Stimulated activated naive CD8-positive, alpha-beta T cell treated with anti-CD3 and anti-CD28 coated beads, Interleukin-15, Interleukin-2, amounts not matched to agents 100 U/mL and 50 U/mL, for 24 hours (primary cell): Measurements from ENCODE around the gene TRAF7.
A peak's percentile ranks its signal among the peaks of the same experiment; 100 is the strongest.

Experiments used
- ATAC-seq: fragments of 150-1000 bp; cut with Tn5 transposase; one replicate; pipeline ENCODE4 v1.10.0; 2021
- DNase-seq: peaks from one replicate; pipeline ENCODE4 v3.0.0; 2021

The TRAF7 gene

DNA sequence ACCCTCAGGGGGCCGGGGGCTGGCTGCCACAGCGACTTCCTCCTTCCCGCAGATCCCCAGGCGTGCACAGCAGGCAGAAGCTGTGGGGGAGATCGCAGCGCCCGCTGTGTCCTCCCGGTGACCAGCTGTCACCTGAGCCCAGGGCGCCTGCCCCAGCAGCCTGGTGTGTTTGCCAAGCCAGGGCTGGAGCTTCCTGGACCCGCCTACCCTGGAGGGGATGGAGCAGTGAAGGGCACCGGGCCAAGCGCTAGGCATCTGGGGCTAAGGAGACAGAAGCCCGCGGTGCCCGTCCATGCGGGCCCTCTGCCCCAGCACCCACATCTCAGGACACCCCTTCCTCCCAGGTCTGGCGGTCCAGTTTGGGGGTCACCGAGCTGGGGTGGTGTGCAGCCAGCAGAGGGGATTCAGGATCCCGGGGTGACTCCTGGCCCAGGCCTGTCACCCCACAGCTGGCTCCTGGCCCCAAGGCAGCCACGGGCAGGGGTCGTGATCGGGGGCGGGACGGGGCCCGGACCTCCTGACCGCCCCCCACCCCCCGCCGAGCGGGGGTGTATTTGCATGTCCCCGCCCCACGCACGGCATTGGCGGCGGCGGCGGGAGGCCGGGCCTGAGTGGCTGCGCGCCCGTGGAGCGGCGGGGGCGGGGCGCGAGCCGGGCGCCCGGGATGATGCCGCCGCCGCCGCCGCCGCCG, 7.5 kb upstream of the TRAF7 start, which contains the start of gene RAB26:
RAB26 (plus strand) TSS at position 645 of the 691 bp plus-strand sequence. CDS start 159 bp downstream, outside the sequence.
- peak; percentile 65 for DNase-seq
- ATAC-seq, result peak; percentile 10

DNA sequence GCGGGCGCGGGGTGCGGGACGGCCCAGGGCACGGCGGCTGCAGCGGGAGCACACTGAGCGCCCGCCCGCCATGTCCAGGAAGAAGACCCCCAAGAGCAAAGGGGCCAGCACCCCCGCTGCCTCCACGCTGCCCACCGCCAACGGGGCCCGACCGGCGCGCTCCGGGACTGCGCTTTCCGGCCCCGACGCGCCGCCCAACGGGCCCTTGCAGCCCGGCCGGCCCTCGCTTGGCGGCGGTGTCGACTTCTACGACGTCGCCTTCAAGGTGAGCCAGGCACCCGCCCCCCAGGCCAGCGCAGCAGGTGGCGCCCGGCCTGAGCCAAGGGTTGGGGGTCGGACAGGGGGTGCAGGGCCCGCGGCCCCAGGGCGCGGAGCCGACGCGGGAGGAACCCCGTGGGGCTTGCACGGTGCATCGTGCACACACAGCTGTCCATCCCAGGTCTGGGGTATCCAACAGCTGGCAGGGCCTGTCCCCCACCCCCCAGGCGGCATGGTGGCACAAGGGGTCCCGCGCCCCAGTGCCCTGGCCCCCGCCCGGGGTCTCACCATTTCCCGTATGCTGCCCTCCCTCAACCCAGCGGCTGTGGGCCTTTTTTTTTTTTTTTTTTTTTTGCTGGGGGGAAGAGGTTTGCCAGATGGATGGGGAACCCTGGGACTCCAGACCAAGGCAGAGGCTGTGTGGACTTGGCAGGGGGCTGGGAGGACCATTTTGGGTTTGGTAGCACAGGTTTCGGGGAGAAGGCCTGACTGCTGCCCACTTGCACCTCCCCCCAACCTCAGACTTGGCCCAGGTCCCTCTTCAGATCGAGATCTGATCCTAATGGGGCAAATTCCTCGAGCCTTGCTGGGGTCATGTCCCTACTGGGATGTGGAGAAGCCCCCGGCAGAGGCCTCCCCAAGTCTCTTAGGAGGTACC, 6.6 kb upstream of the TRAF7 start:
- peak; percentile 61 for DNase-seq
- ATAC-seq, result peak; percentile 8

DNA sequence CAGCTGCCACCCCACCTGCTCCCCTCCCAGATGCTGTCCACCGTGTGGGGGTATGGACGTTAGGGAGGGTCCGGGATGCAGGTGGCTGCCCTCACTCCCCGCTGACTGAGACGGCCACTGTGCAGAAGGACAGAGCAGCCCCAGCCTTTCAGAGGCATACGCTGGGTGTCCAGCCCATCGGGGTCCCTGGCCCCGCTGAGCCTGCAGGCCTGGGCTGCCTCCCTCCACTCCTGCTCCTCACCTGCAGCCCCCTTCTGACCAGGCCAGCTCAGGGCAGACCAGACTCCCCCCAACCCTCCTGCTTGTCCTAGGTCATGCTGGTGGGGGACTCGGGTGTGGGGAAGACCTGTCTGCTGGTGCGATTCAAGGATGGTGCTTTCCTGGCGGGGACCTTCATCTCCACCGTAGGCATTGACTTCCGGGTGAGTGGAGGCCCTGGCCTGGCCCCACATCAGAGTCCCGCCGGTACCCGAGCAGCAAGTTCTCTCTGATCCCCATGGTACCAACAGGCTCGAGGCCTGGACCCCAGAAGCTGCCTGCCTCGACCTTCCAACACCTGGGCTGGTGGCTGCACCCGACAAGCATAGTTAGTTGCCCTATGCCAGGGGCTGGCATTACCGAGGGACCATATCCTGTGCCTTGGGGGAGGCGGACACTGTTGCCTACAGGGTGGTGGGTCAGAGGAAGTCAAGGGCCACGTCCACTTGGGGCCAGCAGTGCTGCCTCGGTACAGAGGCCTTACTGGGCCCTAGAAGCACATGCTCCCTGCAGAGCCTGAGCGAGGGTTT, 5.8 kb upstream of the TRAF7 start:
- ATAC-seq (peak; percentile 2), DNase-seq (peak; percentile 53)

DNA sequence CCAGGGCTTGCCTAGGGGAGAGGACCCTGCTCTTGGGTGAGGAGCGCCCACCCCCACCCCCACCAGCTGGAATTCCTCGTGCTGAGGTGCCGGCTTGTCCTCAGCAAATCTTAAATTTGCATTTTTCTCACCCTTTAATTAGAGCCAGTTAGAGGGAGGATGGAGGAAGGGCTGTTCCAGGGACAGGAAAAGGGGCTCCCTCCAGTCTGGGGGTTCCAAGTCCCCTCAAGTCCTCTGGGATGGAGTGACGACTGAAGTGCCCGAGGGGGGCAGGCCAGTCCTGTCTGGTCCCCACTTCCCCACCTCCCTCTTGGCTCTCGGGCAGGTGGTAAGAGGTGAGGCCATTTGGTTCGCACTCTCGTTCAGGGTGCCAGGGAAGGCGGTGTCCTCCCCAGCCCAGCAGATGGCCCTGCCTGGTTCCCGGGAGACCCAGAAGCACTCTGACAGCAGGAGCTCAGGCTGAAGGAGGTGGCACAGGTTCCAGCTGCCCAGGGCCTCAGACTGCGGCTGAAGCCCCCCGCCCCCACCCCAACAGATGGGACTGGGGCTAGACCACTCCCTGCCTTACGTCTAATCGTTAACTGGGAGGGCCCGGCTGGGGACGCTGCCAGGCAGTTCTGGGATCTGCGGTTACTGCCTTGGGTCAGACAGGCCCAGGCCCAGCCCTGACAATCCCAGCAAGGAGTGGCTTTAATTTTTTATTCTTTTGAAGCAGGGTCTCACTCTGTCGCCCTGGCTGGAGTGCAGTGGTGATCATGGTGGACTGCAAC, 5.0 kb upstream of the TRAF7 start:
- ATAC-seq (no peak), DNase-seq (peak; percentile 57)

DNA sequence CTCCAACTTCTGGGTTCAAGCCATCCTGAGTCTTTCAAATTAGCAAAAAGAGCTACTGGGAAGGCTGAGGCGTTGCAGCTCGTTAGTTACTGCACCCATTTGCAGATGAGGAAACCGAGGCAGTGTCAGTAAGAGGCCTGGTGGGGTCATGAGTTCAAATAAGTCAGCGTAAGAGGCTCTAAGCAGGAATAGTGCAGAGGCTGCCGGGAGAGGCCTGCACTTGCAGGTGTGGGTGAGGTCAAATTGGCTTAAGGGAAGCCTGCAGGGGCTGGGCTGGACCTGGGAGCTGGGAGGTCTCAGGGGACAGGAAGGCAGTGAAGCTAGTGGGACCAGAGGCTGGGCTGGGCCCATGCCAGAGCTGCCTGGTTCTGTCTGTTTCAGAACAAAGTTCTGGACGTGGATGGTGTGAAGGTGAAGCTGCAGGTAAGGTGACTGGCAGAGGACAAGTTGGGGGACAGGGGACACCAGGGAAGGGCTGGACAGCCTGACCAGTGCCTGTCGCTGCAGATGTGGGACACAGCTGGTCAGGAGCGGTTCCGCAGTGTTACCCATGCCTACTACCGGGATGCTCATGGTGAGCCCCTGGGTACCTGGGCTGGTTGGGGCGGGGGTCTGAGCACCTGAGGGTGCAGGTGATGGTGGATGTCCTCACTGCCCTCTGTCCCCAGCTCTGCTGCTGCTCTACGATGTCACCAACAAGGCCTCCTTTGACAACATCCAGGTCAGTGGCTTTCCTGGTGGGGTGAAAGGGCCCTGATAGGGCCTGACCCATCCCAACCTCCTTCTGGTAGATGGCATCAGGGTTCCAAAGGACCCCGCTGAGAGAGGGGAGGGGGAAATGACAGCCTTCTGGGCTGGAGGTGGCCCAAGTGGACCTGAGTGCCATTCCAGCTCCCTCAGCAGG, 4.1 kb upstream of the TRAF7 start:
- DNase-seq, result peak; percentile 32
- ATAC-seq, result no peak

DNA sequence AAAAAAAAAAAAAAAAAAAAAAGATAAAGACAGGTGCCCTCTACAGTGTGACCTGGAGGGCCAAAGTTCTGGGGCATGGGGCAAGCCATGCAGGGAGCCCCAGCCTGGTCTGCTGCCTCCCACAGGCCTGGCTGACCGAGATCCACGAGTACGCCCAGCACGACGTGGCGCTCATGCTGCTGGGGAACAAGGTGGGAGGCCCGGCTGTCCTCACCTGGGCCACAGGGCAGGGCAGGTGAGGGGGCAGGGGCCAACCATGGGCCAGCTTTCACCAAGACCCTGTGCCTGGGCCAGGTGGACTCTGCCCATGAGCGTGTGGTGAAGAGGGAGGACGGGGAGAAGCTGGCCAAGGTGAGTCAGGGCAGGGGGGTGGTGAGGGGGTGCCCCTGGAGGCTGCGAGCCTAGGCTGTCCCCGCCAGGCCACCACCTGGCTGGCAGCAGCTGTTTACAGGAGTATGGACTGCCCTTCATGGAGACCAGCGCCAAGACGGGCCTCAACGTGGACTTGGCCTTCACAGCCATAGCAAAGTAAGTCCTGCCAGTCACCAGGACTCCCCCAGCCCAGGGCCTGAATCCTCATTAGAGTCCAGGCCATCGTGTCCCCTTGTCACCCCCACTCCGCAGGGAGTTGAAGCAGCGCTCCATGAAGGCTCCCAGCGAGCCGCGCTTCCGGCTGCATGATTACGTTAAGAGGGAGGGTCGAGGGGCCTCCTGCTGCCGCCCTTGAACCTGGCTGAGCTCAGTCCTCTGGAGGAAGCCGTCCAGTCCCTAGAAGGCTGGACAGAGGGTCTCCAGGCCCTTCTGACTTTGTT, 2.7 kb upstream of the TRAF7 start:
- DNase-seq, result peak; percentile 53

DNA sequence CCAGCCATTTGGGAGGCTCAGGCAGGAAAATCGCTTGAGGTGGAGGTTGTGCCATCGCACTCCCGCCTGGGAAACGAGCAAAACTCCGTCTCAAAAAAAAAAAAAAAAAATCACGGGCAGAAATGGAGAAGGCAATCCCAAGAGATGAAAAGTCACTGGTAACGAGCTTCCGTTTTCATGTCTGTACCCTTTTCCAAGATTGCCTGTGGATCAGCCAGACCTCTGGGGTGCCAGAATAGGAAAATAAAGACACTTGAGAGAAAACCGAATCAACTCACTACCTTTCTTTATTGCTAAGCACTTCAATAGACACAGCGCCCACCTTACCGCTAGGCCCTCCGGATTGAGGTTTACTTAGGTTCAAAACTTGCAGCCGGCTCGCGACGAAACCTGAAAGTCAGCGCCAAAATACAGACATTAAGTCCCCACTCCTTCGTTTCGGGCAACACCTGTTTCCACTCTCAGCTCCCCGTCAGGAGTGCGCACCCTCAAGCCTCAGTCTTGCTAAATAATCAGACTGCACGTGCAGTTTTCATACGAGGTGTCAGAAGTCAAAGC, 970 bp upstream of the TRAF7 start:
- DNase-seq (peak; percentile 37), ATAC-seq (no peak)

More for the DNA sequence above, 2.7 kb upstream of the TRAF7 start:
- ATAC-seq, result no peak

DNA sequence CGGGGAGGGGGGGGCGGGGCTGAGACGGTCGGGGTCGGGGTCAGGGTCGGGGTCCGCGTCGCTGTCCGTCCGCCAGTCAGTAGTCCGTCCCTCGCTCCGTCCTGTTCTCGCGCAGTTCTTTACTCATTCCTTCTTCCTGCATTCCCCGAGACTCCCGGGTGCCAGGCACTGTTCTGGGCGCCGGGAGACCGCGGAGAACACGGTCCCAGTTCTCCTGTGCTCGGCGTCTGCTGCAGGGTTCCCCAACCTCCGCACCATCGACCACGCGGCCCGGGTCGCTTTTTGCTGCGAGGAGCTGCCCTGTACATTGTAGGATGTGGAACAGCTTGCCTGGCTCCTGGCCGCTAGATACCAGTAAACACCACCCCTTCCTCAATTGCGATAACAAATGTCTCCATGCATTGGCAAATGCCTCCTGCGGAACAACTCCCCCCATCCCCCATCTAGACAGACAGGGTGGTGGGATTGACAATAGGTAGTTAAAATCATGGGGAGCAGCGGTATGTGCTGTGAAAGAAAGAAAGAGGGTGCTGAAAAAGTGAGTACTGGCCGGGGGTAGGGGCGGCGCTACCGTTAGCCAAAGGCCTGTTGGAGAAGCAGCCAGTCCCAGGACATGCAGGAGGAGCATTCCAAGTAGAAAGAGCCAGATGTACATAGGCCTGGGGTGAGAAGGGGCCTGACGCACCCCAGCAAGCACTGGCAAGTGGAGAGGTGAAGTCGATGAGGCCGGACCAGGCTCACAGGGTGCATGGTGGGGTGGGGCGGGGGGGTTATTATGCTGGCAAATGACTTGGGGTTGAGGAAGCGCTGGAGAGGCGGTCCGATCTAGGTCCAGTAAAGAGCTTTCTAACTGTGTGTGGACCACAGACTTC, 631 bp downstream of the TRAF7 start:
- ATAC-seq, result no peak
- DNase-seq, result peak; percentile 34

DNA sequence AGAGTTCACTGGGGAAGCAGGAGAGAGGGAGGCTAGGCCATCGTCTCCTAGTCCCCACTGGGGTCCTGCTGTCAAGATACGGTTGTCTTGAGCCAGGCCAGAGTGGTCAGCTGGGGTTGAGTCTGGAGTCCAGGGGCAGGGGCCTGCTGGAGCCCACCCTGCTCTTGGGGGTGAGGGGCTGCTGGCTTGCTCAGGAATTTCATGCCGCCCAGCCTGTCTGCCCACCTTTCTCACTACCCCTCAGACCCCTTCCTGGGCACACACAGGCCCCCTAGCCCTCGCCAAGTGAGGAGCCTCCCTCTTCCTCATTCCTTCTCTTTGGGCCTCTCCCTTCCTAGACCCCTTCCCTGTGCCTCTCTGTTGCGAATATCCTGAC, 1.3 kb downstream of the TRAF7 start:
- DNase-seq (no peak), ATAC-seq (no peak)

DNA sequence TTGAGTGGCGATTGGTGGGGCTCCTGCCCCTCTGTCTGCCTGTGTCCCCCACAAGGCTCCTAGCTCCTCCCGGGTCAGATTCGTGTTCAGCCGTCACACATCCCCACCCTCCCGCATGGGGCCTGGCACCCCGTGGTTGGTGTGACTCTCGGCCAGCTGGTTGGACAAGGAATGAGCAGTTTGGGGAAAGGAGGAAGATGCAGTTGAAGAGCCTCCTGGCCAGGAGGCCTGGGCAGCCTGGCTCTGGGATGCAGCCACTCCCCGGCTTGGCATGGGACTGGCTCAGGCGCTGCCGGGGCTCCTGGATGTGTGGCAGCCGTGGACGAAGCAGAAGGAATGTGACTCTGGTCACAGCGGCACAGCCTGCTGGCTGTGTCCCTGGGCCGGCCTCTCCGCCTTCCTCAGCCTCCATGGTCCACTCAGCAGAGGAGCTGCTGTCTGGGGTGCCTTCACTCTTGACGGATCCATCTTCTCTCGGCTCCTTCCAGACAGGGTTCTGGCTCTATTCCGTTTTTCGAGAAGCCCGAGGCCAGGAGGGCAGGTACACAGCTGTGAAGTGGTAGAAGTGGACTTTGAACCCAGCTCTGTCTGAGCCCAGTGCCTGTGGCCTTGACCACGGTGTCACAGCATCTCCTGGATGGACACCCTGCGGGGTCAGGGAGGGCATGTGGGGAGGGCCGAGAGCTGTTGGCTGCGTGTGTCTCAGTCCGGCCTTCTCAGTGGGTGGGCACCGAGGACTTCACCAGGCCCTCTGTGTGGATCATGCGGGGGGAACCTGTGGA, 2.1 kb downstream of the TRAF7 start:
- DNase-seq, result no peak
- ATAC-seq, result no peak

DNA sequence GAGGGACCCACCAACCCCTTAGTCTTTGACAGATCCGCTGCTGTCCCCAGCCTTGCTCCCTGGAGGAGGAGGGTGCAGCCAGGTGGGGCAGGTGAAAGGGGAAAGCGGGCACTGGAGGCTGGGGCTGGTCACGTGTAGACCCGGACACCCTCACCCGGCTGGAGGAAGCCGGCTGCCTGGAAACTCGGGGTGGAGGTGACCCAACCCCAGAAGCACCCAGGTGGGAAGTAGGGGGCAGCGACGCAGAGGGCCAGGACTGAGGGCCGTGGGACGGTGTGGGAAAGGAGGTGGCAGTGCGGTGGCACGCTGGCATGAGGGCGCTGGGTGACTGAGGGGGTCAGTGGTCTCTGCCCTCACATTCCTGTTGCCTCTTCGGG, 2.7 kb downstream of the TRAF7 start:
- ATAC-seq, result no peak
- DNase-seq, result no peak

DNA sequence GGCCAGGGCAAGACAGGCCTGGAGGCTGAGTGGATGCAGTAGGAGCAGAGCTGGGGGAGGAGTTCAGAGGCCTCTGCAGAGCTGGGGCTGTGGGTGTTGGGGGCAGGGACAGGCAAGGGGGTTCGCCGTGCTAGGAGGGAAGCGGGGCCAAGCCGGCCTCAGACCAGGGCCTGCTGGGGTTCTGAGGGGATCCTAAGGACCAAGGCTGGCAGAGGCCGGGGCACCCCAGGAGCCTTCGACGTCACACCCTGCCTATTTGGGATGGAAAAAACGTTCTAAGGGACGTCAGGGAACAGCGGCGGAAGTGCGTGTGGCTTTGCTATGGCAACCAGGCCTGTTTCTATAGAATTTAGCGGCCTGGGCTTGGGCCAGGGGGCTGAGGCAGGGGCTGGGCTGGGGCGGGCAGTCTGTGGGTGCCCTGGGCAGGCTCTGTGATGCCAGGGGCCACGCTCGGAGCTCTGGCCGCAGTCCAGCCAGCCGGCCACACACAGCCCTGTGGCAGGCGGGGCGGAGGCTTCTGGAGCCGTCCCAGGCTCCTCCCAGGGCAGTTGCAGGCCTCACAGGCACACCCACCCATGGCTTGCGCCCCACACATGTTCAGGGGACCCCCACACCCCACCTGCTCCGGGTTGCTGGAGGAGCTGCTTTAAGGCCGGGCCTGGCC, 3.7 kb downstream of the TRAF7 start:
- DNase-seq (no peak), ATAC-seq (no peak)

DNA sequence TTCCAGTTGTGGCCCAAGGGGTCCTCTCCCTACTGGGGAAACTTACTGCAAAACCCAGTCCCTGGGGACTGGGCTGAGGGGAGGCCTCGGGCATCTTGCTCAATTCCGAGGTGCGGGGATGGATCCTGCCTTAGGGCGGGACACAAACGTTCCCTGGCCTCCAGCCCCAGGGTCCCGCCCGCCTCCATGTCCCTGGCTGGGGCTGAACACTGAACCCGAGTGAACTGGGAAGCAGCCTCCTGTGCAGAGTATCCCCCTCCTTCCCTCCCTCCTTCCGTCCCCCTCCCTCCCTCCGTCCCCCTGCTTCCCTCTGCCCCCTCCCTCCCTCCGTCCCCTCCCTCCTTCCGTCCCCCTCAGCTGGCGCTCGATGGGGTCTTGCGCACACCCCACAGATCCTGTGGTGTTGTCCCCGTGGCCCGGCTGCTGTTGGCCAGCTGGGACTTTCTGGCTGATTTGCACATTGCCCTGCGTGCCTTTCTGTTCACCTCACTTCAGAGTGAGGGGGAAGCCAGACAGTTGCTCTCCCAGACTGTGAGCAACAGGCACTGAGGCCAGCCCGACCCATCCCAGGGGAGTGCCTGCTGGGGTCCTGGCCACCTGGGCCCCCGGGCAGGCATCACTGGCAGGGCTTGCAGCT, 5.5 kb downstream of the TRAF7 start:
- DNase-seq (no peak), ATAC-seq (no peak)

DNA sequence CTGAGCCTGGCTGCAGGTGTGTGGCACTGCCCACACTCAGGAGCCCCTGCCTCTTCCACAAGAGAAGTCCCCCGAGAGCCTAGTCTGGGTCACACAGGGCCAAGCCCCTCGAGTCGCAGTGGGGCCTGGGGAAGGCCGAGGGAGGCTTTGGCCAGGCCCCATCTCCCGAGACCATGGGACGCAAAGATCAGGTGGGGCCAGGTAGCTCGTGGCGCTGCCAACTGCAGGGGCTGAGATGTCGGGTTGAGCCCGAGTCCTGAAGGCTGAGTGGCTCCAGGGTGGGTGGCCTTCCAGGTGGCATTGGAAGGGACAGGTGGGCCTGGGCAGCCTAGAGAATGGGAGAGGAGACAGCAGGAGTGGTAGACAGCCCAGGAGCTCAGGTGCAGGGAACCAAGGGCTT, 6.3 kb downstream of the TRAF7 start:
- no peak for DNase-seq
- ATAC-seq, result no peak

DNA sequence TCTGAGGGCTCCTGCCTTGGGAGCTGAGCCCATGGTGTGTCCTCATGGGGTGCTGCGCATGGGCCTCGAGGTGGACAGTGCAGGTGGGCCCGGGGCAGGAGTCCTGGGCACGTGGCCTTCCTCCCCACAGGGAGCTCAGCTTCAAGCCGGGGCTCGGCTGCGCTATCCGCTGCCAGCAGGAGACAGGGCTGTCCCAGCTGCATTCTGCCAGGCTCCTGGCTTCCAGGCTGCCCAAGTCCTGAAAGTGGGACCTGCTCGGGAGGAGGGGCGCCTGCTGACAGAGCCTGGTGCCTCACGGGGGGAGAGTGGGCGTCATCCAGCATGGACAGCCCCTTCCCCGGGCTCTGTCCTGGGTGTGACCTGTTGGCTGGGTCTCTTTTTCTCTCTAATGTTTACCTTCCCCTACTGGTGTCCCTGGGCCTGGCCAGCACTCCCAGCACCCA, 7.1 kb downstream of the TRAF7 start:
- DNase-seq (no peak), ATAC-seq (no peak)

DNA sequence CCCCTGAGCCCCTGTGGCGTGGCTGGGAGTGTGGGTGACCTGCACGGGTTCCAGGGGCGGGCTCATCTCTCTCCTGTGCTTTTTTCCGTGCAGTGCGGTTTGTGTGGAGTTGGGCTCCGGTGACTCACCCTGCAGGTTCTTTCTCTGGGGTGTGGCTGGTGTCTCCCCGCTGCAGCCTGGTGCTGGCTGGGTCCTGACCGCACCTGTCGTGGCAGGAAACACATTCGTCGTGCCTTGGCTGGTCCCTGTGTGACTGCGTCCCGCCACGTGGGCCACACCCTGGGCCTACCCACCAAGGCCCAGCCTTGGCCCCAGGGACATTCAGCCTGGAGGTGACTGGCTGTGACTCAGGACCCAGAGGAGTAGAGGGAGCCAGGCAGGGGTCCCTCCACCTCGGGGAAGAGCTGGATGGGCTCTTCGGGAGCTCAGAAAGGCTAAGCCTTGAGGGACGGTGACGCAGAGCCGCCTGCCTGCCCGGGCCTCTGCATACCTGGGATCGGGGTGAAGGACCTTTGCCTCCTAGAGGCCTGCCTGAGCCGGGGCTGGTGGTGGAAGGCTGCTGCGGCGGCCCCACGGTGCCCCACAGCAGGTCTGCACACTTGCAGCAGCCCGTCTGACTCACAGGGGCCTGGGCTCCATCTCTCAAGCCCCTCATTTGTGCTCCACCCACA, 7.8 kb downstream of the TRAF7 start:
- ATAC-seq (peak; percentile 47), DNase-seq (no peak)
